HUES6 (cell line): Measurements from ENCODE around the gene IP6K1.

Experiments
- H3K27ac ChIP-seq: 2 replicates; pipeline ENCODE4 v1.7.0; 2013; ENCODE audit warnings: low read depth, mild to moderate bottlenecking, low read length, inconsistent platforms
- H3K27me3 ChIP-seq: 2 replicates; pipeline ENCODE4 v1.6.1; 2013; ENCODE audit warnings: low read length; ENCODE audit not compliant: control insufficient read depth, insufficient read depth
- H3K36me3 ChIP-seq: 2 replicates; pipeline ENCODE4 v1.6.1; 2013; ENCODE audit warnings: low read length; ENCODE audit not compliant: control insufficient read depth, insufficient read depth
- H3K4me1 ChIP-seq: 2 replicates; pipeline ENCODE4 v1.6.1; 2013; ENCODE audit warnings: low read length; ENCODE audit not compliant: control insufficient read depth, insufficient read depth
- H3K4me3 ChIP-seq: 2 replicates; pipeline ENCODE4 v1.5.1; 2013; ENCODE audit warnings: low read depth, low read length
- H3K9ac ChIP-seq: one replicate; pipeline ENCODE4 v1.6.1; 2013; ENCODE audit warnings: mild to moderate bottlenecking, low read length
- H3K9me3 ChIP-seq: 2 replicates; pipeline ENCODE4 v1.6.1; 2013; ENCODE audit warnings: low read depth, low read length; ENCODE audit not compliant: control insufficient read depth, insufficient read depth

IP6K1 gene

GRCh38 chr3:49734752-49735151 is 51.6 kb downstream of the IP6K1 start:
- Histone ChIP-seq H3K4me3 (no peak overlapping the region), H3K27me3 (no peaks in the 10 kb centered on the region), H3K9ac (no peak overlapping the region), H3K36me3 (peaks cover 73% of the 10 kb centered on the region), H3K9me3 (no peaks in the 10 kb centered on the region), H3K4me1 (no peaks in the 10 kb centered on the region), H3K27ac (no peak overlapping the region)

DNA sequence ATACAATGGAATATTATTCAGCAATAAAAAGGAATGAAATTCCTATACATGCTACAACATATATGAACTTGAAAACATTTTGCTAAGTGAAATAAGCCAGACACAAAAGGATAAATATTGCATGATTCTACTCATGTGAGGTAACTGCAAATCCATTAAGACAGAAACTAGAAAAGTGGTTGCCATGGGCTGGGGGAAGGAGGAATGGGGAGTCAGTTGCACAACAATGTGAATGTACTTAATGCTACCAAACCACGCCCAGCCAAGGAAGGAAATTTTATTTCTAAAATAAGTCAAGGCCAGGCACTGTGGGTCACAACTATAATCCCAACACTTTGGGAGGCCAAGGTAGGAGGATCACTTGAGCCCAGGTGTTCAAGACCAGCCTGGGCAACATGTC is 52.8 kb downstream of the IP6K1 start:
- no peak overlapping the region for H3K27ac ChIP-seq
- H3K27me3 ChIP-seq = no peaks in the 10 kb centered on the region
- H3K4me3 ChIP-seq = no peak overlapping the region
- H3K4me1 ChIP-seq = no peaks in the 10 kb centered on the region
- H3K36me3 ChIP-seq = peaks cover 70% of the 10 kb centered on the region
- no peaks in the 10 kb centered on the region for H3K9me3 ChIP-seq
- H3K9ac ChIP-seq = no peak overlapping the region

DNA sequence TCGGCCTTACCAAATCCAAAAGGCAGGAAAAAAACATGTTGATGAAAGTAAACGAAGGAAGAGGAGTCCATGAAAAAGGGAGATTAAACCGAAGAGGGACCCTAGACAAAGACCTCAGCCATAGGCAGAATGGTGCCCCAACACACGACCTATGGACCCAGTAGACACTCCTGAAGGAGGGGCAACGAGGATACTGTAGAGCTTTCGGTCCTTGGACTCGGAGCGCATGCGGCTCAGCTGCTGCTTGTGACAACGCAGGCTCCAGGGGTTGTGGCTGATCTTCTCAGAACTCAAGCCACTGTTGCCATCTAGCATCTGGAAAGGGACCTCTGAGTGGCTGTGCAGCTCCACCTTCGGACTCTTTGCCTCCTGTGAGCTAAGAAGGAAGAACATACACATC is 53.7 kb downstream of the IP6K1 start:
- H3K9ac ChIP-seq = no peak overlapping the region
- no peaks in the 10 kb centered on the region for H3K9me3 ChIP-seq
- H3K27me3 ChIP-seq = no peaks in the 10 kb centered on the region
- H3K4me1 ChIP-seq = no peaks in the 10 kb centered on the region
- no peak overlapping the region for H3K27ac ChIP-seq
- peaks cover 67% of the 10 kb centered on the region for H3K36me3 ChIP-seq
- no peak overlapping the region for H3K4me3 ChIP-seq

DNA sequence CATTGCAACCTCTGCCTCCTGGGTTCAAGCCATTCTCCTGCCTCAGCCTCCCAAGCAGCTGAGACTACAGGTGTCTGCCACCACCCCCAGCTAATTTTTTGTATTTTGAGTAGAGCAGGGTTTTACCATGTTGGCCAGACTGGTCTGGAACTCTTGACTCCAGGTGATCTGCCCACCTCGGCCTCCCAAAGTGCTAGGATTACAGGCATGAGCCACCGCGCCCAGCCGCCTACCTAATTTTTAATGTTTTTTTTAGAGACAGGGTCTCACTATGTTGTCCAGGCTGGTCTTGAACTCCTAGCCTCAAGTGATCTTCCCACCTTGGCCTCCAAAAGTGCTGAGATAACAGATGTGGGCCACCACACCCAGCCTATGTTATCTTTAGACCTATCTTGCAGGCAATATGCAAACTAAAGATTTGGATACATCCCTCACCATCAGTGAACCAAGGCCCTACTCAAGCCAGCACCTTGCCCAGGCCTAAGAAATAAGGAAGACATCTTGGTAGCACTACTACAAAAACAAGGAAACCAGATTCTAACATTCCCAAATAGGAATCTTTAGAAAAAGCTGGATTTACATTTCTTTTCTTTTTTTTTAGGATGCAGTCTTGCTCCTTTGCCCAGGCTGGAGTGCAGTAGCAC is 56.3 kb downstream of the IP6K1 start:
- Histone ChIP-seq H3K9ac (no peak overlapping the region), H3K4me1 (no peaks in the 10 kb centered on the region), H3K4me3 (no peak overlapping the region), H3K27me3 (no peaks in the 10 kb centered on the region), H3K36me3 (peaks cover 64% of the 10 kb centered on the region), H3K27ac (no peak overlapping the region), H3K9me3 (no peaks in the 10 kb centered on the region)

GRCh38 chr3:49727924-49728361 is 58.4 kb downstream of the IP6K1 start:
- H3K9ac ChIP-seq = no peak overlapping the region

DNA sequence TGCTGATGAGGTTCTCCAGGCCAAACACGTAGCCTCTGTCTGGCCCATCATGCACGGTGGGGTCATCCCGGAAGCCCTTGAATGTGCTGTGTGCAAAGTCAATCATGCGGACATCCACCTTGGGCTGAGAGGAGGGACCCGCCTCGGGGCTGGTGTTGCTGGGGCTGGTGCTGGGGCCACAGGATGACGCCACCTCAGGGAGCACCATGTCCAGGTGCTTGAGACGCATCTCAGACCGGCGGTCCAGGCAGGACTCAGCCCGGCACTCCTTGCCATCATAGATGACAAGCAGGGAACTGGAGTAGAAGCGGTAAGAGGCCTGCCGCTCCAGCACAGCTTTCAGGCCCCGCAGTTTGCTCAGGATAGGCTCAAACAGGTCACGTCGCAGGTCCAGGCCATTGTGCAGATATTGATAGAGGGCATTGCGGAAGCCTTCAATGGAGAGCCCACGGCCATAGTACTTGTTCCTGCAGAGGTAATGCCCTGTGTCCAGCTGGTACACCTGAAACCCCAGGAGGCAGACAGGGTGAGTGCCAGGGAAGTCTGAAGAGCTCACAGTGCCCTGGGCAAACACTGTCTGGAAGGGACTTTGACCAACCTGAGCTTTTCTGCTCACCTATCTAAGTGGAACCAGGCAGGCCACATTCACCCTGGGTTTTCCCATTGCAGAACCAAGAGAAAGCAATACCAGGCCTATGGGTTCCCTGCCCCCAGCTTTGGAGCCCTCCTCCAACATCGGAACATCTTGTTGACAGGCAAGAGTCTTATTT is 59.0 kb downstream of the IP6K1 start:
- Histone ChIP-seq H3K9ac (no peak overlapping the region), H3K27me3 (no peaks in the 10 kb centered on the region), H3K4me3 (no peak overlapping the region), H3K36me3 (peaks cover 47% of the 10 kb centered on the region), H3K27ac (no peak overlapping the region), H3K4me1 (peaks cover 10% of the 10 kb centered on the region; the same call in 1 of the 2 replicates), H3K9me3 (no peaks in the 10 kb centered on the region)

More at GRCh38 chr3:49727924-49728361, 58.4 kb downstream of the IP6K1 start:
- no peaks in the 10 kb centered on the region for H3K27me3 ChIP-seq
- H3K4me3 ChIP-seq = no peak overlapping the region
- H3K36me3 ChIP-seq = peaks cover 48% of the 10 kb centered on the region
- H3K9me3 ChIP-seq = no peaks in the 10 kb centered on the region
- peaks cover 6% of the 10 kb centered on the region; the same call in 1 of the 2 replicates for H3K4me1 ChIP-seq
- H3K27ac ChIP-seq = no peak overlapping the region

DNA sequence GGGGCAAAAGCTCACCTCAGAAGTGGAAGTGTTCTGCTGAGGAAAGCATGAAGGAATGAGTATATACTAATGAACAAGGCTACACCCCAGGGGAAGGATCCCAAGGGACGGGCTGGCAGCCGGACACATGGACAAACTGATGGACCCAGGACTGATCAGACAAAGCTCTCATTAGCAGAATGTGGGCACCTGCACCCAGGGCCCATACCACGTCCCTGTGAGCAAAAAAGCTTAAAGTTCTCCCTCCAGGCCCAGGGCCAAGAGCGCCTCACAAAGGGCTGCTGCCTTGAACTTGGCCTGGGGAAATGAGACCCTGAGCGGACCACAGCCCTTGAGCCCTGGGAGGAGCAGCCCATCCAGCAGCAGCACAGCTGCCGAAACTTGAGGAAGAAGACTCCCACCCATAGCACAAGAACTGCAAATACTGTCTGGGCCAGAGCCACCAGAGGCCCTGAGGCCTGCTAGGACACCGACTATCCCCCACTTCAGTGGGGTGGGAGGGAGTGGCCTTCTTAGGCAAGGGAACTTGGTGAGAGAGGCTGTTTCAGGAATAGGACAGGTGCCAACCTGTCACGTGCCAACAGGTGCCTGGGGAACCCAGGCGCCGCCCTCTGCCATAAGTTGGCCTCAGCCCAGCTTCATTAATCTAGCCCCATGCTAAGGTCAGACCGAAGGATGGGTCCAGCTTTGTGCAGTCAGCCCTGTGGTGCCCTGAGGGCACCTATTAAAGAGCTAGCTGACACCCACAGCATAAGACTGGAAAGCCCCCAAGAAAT is 60.2 kb downstream of the IP6K1 start:
- Histone ChIP-seq H3K9me3 (no peaks in the 10 kb centered on the region), H3K36me3 (peaks cover 47% of the 10 kb centered on the region), H3K27ac (no peak overlapping the region), H3K4me1 (peaks cover 10% of the 10 kb centered on the region; the same call in 1 of the 2 replicates), H3K9ac (no peak overlapping the region), H3K27me3 (no peaks in the 10 kb centered on the region), H3K4me3 (no peak overlapping the region)

DNA sequence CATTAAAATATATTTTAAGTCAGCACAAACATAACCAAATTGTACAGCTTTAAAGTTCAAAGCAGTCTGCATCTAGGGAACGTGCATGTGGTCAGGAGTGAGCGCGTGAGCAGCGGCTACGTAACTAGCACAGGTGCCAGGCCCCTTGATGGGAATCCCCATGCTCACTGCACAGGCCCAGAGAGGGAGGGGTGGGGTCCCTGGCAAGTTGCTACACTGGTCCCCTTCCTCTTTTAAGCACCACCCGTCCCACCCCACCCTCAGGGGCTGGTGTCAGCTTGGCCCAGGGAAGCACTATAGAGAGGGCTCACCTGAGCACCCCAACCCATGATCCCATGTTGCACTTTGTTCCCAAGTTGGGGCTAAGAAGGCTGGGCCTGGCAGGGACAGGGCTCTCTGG is 61.8 kb downstream of the IP6K1 start:
- Histone ChIP-seq H3K4me1 (peaks cover 10% of the 10 kb centered on the region; the same call in 1 of the 2 replicates), H3K9ac (peak overlapping the region; percentile 89), H3K9me3 (no peaks in the 10 kb centered on the region), H3K27me3 (no peaks in the 10 kb centered on the region), H3K4me3 (peak overlapping the region; percentile 97), H3K36me3 (peaks cover 46% of the 10 kb centered on the region), H3K27ac (peak overlapping the region; percentile 73; the same call in 1 of the 2 replicates)

DNA sequence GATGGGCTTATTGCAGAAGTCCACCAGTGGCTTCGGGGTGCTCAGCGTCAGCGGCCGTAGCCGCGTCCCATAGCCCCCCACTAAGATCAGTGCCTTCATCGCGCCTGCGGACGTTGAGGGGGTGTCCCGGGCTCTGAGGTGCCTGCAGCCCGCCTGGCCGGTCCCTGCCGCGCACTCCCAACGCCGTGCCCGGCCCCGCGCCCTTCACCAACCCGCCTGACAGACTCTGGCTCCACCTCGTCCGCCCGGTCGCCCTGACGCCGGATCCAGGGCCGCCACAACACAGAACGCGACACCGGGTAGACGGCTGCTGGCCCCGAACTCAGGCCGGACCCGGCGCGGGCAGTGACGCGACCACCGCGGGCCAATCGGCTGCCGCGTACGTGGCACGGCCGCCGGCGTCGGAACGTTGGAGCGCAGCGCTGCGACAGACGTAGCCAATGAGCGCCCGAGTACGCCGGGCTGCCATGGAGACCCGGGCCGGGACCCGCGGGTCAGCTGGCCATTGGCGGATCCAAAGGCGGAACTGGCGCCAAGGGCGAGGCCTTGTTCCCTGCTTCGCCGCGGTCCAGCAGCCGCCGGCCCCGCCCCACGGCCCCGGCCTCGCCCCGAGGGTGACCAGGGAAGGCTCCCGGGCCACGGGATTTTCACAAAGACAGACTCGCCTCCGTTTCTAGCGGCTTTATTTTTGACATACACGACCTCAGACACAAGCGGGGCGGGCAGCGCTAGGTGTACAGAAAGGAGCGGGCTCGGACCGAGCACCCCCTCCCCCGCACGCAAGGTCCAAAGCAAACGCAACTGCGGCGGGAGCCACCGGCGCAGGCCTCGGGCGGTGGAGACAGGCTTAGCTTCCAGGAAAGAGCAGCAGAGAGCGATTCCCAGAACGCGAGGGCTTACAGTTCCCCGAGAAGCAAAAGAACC is 62.5 kb downstream of the IP6K1 start, which contains the start of gene GMPPB:
GMPPB (minus strand) TSS at position 324 of the 924 bp plus-strand sequence; CDS start at position 99, 225 bp downstream.
- peak within 1 kb of the TSS; percentile 74 for H3K27ac ChIP-seq
- H3K36me3 ChIP-seq = peaks cover 46% of the 10 kb centered on the region
- peak within 1 kb of the TSS; percentile 97 for H3K4me3 ChIP-seq
- peaks cover 10% of the 10 kb centered on the region; the same call in 1 of the 2 replicates for H3K4me1 ChIP-seq
- H3K27me3 ChIP-seq = no peaks in the 10 kb centered on the region
- H3K9me3 ChIP-seq = no peaks in the 10 kb centered on the region
- H3K9ac ChIP-seq = peak within 1 kb of the TSS; percentile 93

DNA sequence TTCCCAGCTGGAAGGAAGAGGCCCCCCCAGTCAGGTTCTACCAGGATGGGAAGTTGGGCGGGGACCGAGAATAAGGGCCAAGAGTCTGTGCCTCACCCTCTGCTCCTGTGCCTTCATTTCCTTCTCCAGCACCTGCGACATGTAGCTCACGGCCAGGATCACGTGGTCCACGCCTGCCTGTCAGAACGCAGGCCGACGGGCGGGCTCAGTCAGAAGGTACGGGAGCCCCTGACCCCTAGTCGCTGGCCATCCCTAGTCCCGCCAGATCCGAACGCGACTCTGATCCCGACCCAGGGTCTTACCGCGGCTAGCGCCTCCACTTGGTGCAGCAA is 63.1 kb downstream of the IP6K1 start:
- Histone ChIP-seq H3K36me3 (peaks cover 46% of the 10 kb centered on the region), H3K4me3 (peak overlapping the region; percentile 97), H3K27me3 (no peaks in the 10 kb centered on the region), H3K4me1 (peaks cover 15% of the 10 kb centered on the region), H3K27ac (peak overlapping the region; percentile 74; the same call in 1 of the 2 replicates), H3K9me3 (no peaks in the 10 kb centered on the region), H3K9ac (peak overlapping the region; percentile 93)
